OCI-LY3 (cell line): Measurements from ENCODE around the gene KIAA0513.

Experiments used
- H2AFZ ChIP-seq: fragments of 200-600, 300-600 bp; shearing (Covaris generic); 2 replicates; pipeline ENCODE4 v1.6.0; 2014; ENCODE audit warnings: antibody characterized with exemption, low read depth, low read length
- H3K27ac ChIP-seq: fragments of 200-600, 300-600 bp; sonication (generic); 2 replicates; pipeline ENCODE4 v1.5.1; 2014; ENCODE audit warnings: mild to moderate bottlenecking, low read length, moderate library complexity, mixed read lengths
- H3K27me3 ChIP-seq: fragments of 200-600, 300-600 bp; sonication (generic); 2 replicates; pipeline ENCODE4 v1.6.1; 2014; ENCODE audit warnings: low read depth, low read length, mixed read lengths
- H3K36me3 ChIP-seq: fragments of 200-600, 300-600 bp; sonication (generic); replicated peaks from 2 replicates; pipeline ENCODE3; 2014; ENCODE audit warnings: low read depth, low read length, mixed read lengths
- H3K4me1 ChIP-seq: fragments of 300-600, 200-600 bp; sonication (generic); 2 replicates; pipeline ENCODE4 v1.6.1; 2014; ENCODE audit warnings: low read length, mixed read lengths
- H3K4me2 ChIP-seq: fragments of 200-600, 300-600 bp; sonication (generic); 2 replicates; pipeline ENCODE4 v1.6.1; 2014; ENCODE audit warnings: low read length, mixed read lengths
- H3K4me3 ChIP-seq: fragments of 300-600, 200-600 bp; sonication (generic); 2 replicates; pipeline ENCODE4 v1.5.1; 2014; ENCODE audit warnings: antibody characterized with exemption, mild to moderate bottlenecking, low read length, moderate library complexity
- H3K79me2 ChIP-seq: fragments of 300-600, 200-600 bp; shearing (Covaris generic); 2 replicates; pipeline ENCODE4 v1.6.1; 2014; ENCODE audit warnings: mild to moderate bottlenecking, low read length, mixed read lengths
- H3K9ac ChIP-seq: fragments of 300-600, 200-600 bp; shearing (Covaris generic); 2 replicates; pipeline ENCODE4 v1.6.0; 2014; ENCODE audit warnings: mild to moderate bottlenecking, low read length, moderate library complexity
- H3K9me3 ChIP-seq: fragments of 200-600, 300-600 bp; shearing (Covaris generic); 2 replicates; pipeline ENCODE4 v1.6.1; 2014; ENCODE audit warnings: low read length, mixed read lengths; ENCODE audit not compliant: insufficient read depth
- H4K20me1 ChIP-seq: fragments of 200-600, 300-600 bp; sonication (generic); 2 replicates; pipeline ENCODE4 v1.6.1; 2016; ENCODE audit warnings: low read length, mixed read lengths; ENCODE audit not compliant: insufficient read depth
- CTCF ChIP-seq: fragments of 200-600, 300-600 bp; sonication (generic); IDR thresholded peaks from 2 replicates; pipeline ENCODE4 v1.5.1; 2014; ENCODE audit warnings: antibody characterized with exemption, low read length, low read depth
- EZH2phosphoT487 ChIP-seq: fragments of 200-600 bp; shearing (Covaris generic); IDR thresholded peaks from 2 replicates; pipeline ENCODE4 v1.6.1; 2018; ENCODE audit warnings: antibody characterized with exemption, mixed run types, low read depth

The KIAA0513 gene

GRCh38 chr16:84986102-84986501 lies 41.5 kb upstream of the KIAA0513 start:
- peaks cover 22% of the 10 kb centered on the region for H3K36me3 ChIP-seq
- H3K9ac ChIP-seq: no peak overlapping the region
- H3K27me3 ChIP-seq: no peaks in the 10 kb centered on the region
- no peaks in the 10 kb centered on the region for H3K9me3 ChIP-seq
- no peak for TF ChIP-seq CTCF
- no peak for TF ChIP-seq EZH2phosphoT487
- no peak overlapping the region for H3K4me3 ChIP-seq
- no peak overlapping the region for H3K4me2 ChIP-seq
- peaks cover 14% of the 10 kb centered on the region; the same call in 1 of the 2 replicates for H3K79me2 ChIP-seq
- no peak overlapping the region for H2AFZ ChIP-seq
- H4K20me1 ChIP-seq: no peaks in the 10 kb centered on the region; the same call in none of the 2 replicates
- no peaks in the 10 kb centered on the region for H3K4me1 ChIP-seq
- no peak overlapping the region for H3K27ac ChIP-seq

DNA sequence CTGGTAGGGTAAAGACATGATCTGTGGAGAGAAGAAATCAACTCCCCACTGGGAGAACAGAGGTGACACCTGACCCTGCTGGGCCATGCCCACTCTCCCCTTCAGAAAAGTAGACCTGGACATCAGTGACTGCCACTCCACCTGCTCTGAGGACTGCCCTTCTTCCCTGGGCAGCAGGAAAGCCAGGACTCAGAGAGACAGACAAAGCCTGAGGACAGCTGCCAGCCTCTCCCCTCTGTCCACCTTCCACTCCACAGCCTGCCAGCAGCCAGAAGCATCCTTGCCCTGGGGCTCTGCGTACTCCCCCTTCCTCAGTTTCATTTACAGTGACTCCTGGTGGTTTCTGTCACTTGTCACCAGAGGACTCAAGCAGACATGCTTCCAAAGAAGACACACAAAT lies 40.7 kb upstream of the KIAA0513 start:
- Histone ChIP-seq H3K27me3 (no peaks in the 10 kb centered on the region), H3K4me3 (no peak overlapping the region), H3K79me2 (peaks cover 14% of the 10 kb centered on the region; the same call in 1 of the 2 replicates), H3K4me2 (no peak overlapping the region), H4K20me1 (no peaks in the 10 kb centered on the region; the same call in none of the 2 replicates), H3K9ac (no peak overlapping the region), H3K4me1 (no peaks in the 10 kb centered on the region), H3K9me3 (no peaks in the 10 kb centered on the region), H3K36me3 (peaks cover 17% of the 10 kb centered on the region), H3K27ac (no peak overlapping the region), H2AFZ (no peak overlapping the region)
- TF ChIP-seq CTCF (no peak), EZH2phosphoT487 (no peak)

- TF ChIP-seq CTCF (no peak), EZH2phosphoT487 (no peak)
- Histone ChIP-seq H3K4me2 (no peak overlapping the region), H3K79me2 (peaks cover 14% of the 10 kb centered on the region; the same call in 1 of the 2 replicates)
Measured at GRCh38 chr16:84988328-84989080, 39.1 kb upstream of the KIAA0513 start.

GRCh38 chr16:84989749-84990620 lies 37.6 kb upstream of the KIAA0513 start:
- Histone ChIP-seq H3K4me1 (no peaks in the 10 kb centered on the region), H3K4me2 (no peak overlapping the region), H3K27me3 (no peaks in the 10 kb centered on the region), H3K9me3 (no peaks in the 10 kb centered on the region), H2AFZ (no peak overlapping the region), H3K4me3 (no peak overlapping the region), H3K9ac (no peak overlapping the region), H3K27ac (no peak overlapping the region), H3K79me2 (peaks cover 13% of the 10 kb centered on the region; the same call in 1 of the 2 replicates), H4K20me1 (no peaks in the 10 kb centered on the region; the same call in none of the 2 replicates), H3K36me3 (peaks cover 29% of the 10 kb centered on the region)
- TF ChIP-seq EZH2phosphoT487: no peak
- TF ChIP-seq CTCF: no peak

More at GRCh38 chr16:84988328-84989080, 39.1 kb upstream of the KIAA0513 start:
- H4K20me1 ChIP-seq: no peaks in the 10 kb centered on the region; the same call in none of the 2 replicates
- H2AFZ ChIP-seq: no peak overlapping the region
- H3K27ac ChIP-seq: no peak overlapping the region
- no peak overlapping the region for H3K9ac ChIP-seq
- H3K36me3 ChIP-seq: peaks cover 20% of the 10 kb centered on the region
- H3K4me3 ChIP-seq: no peak overlapping the region
- H3K9me3 ChIP-seq: no peaks in the 10 kb centered on the region
- no peaks in the 10 kb centered on the region for H3K27me3 ChIP-seq
- H3K4me1 ChIP-seq: no peaks in the 10 kb centered on the region
